ENCODE data around the gene GON4L. TPM values are rescaled to one million over a fixed set of nuclear protein-coding genes. Genes with fewer than 3 reads are reported as not detected.

Gene GON4L
- polyA plus RNA-seq, 1 of the 3 experiments (the other 2 are of a cell fraction), result 16.5 TPM

GRCh38 chr1:155744711-155745283 is 112.2 kb downstream of the GON4L start (continued):
- no peak for TF ChIP-seq FOSL2 (IDR thresholded peaks at IDR 0.05; ENCODE audit: borderline replicate concordance, low read depth)
- TF ChIP-seq USF1 (IDR thresholded peaks at IDR 0.05; ENCODE audit: borderline replicate concordance, low read depth), result no peak
- no peak for TF ChIP-seq ELF1 (IDR thresholded peaks at IDR 0.05)
- TF ChIP-seq YY1 (IDR thresholded peaks at IDR 0.05; ENCODE audit: low read depth), result no peak
- TF ChIP-seq IRF3 (IDR thresholded peaks at IDR 0.05; ENCODE audit: low read depth, low read length), result no peak
- no peak for TF ChIP-seq MXI1 (IDR thresholded peaks at IDR 0.05; ENCODE audit: low read depth, low read length)
- TF ChIP-seq FOXM1 (IDR thresholded peaks at IDR 0.05; ENCODE audit: low read depth), result no peak

GRCh38 chr1:155741908-155742307 is 115.1 kb downstream of the GON4L start:
- no peaks in the 10 kb centered on the region for H3K4me1 ChIP-seq (ENCODE audit: control insufficient read depth in 1 of 2, insufficient read depth in 2 of 2, low read depth in 1 of 2, low read length in 1 of 2)
- H3K27ac ChIP-seq (ENCODE audit: low read depth in 2 of 2, low read length in 1 of 2), result no peak overlapping the region
- no peaks in the 10 kb centered on the region for H3K79me2 ChIP-seq (ENCODE audit: insufficient read depth)
- H3K4me3 ChIP-seq (ENCODE audit: low read depth in 2 of 2, low read length in 1 of 2), result no peak overlapping the region
- DNase-seq, result no peak
- H3F3A ChIP-seq (replicated peaks; ENCODE audit: insufficient read depth), result peaks cover 29% of the 10 kb centered on the region
- POLR2A ChIA-PET, result no interaction called here
- no peaks in the 10 kb centered on the region for H3K27me3 ChIP-seq (ENCODE audit: insufficient read depth)
- no peak overlapping the region for H3K9ac ChIP-seq
- H3K9me3 ChIP-seq, result no peaks in the 10 kb centered on the region
- no peak overlapping the region for H3K4me2 ChIP-seq
- no peaks in the 10 kb centered on the region for H4K20me1 ChIP-seq (ENCODE audit: insufficient read depth)
- no peaks in the 10 kb centered on the region for H3K9me2 ChIP-seq
- peaks cover 13 to 21% of the 10 kb centered on the region in 2 experiments for H3K36me3 ChIP-seq (replicated peaks in 1 of 2; ENCODE audit: control insufficient read depth in 1 of 2, insufficient read depth in 2 of 2, low read length in 1 of 2)
- WGBS (ENCODE audit: low lambda C conversion rate), result 91% methylated on average over 10 of the region's 10 CpGs
- H2AFZ ChIP-seq (ENCODE audit: low read depth), result no peak overlapping the region
- no peak for TF ChIP-seq MEF2A (IDR thresholded peaks at IDR 0.05; ENCODE audit: borderline replicate concordance, low read depth)
- CTCF ChIA-PET, result interaction anchor here (1.4 kb wide), 1 partner anchor 13 kb away, joined by 8 read pairs; no protein-coding TSS in a partner anchor

- no peak overlapping the region for H3K27ac ChIP-seq (ENCODE audit: low read depth in 2 of 2, low read length in 1 of 2)
- H3K4me3 ChIP-seq (ENCODE audit: low read depth in 2 of 2, low read length in 1 of 2), result no peak overlapping the region
- H3K4me2 ChIP-seq, result no peak overlapping the region
- H3K27me3 ChIP-seq (ENCODE audit: insufficient read depth), result no peaks in the 10 kb centered on the region
- ChIA-PET POLR2A (no interaction called here), CTCF (interaction anchor here (1.4 kb wide), 1 partner anchor 12 kb away, joined by 8 read pairs; no protein-coding TSS in a partner anchor)
- no peak overlapping the region for H2AFZ ChIP-seq (ENCODE audit: low read depth)
- H3K79me2 ChIP-seq (ENCODE audit: insufficient read depth), result no peaks in the 10 kb centered on the region
- H3K9me2 ChIP-seq, result no peaks in the 10 kb centered on the region
- peaks cover 29% of the 10 kb centered on the region for H3F3A ChIP-seq (replicated peaks; ENCODE audit: insufficient read depth)
- no peak for DNase-seq
- peaks cover 17 to 26% of the 10 kb centered on the region in 2 experiments for H3K36me3 ChIP-seq (replicated peaks in 1 of 2; ENCODE audit: control insufficient read depth in 1 of 2, insufficient read depth in 2 of 2, low read length in 1 of 2)
- H4K20me1 ChIP-seq (ENCODE audit: insufficient read depth), result no peaks in the 10 kb centered on the region
- H3K9ac ChIP-seq, result no peak overlapping the region
- no peak for TF ChIP-seq CHD2 (IDR thresholded peaks at IDR 0.05; ENCODE audit: low read length, partially characterized antibody)
- no peak for TF ChIP-seq PBX3 (IDR thresholded peaks at IDR 0.05)
- TF ChIP-seq FOXJ3 (CRISPR knock-in tag; IDR thresholded peaks at IDR 0.05), result no peak
- TF ChIP-seq GATA2 (CRISPR knock-in tag; IDR thresholded peaks at IDR 0.05), result no peak
- no peak for TF ChIP-seq ZBTB33 (IDR thresholded peaks at IDR 0.05; ENCODE audit: borderline replicate concordance, low read depth)
- TF ChIP-seq YY1 (IDR thresholded peaks at IDR 0.05; ENCODE audit: low read depth), result no peak
- TF ChIP-seq EZH2phosphoT487 (IDR thresholded peaks at IDR 0.05; ENCODE audit: borderline replicate concordance, low read depth), result no peak
- WGBS (ENCODE audit: low lambda C conversion rate), result 90% methylated on average over 8 of the region's 8 CpGs
- no peaks in the 10 kb centered on the region for H3K4me1 ChIP-seq (ENCODE audit: control insufficient read depth in 1 of 2, insufficient read depth in 2 of 2, low read depth in 1 of 2, low read length in 1 of 2)
- no peaks in the 10 kb centered on the region for H3K9me3 ChIP-seq
These were observed 116.0 kb downstream of the GON4L start for GRCh38 chr1:155740995-155741394.
